Measurements from ENCODE around the gene SFMBT1. TPM values are rescaled to one million over a fixed set of nuclear protein-coding genes. Genes with fewer than 3 reads are reported as not detected.

The SFMBT1 gene
- total RNA-seq, 2 donors from 2014 or later, result 16.7 to 17.4 TPM

DNA sequence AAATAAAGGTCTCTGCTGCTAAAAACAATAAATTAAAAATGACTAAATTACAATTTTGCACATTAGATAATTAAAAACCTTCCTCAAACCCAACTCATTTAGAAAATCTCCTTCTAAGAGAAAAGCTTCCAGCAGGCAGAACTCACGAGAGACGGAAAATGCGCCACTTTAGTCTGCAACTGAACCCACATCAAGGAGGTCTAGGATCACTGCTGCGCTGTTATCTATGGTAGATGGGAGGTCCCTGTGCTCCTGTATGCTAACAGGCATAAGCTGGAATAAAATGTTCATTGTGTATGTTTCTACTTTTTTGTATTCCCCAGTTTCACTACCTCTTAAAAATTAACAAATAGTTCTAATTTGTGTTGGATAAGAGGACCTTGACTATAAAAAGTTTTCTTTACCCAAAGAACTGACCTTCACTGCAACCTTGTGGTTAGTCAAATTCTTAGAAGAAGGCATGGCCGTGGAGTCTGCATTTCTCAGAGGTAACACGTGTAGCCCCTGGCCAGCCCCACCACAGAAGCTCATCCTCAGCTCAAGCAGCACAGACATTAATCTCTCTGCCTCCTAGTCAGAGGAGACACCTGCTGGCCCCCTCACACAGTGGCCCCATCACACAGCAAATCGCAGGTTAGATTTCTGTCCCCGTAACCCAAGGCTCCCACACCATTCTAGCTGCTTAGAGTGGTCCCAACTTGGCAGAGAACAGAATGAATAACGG, 170.8 kb downstream of the SFMBT1 start:
- no peak overlapping the region for H3K27ac ChIP-seq

DNA sequence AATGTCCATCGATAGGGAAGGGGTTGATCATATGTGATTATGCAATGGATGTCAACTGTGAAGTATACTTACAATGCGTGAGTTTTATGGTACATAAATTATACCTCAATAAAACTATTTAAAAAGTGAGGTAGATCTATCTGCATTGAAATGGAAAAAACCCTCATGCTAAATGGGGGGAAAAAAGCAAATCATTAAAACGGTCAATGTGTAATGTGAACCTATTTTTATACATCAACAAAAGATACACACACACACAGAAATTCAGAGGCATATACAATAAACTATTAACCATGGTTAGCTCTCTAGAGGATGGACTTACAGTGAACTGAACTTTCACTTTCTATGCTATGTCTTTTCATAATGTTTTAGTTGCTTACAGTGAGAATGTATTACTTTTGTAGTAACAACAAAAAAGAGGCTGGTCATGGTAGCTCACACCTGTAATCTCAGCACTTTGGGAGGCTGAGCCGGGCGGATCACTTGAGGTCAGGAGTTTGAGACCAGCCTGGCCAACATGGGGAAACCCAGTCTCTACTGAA, 171.6 kb downstream of the SFMBT1 start:
- H3K9me3 ChIP-seq, result no peaks in the 10 kb centered on the region
- H3K4me3 ChIP-seq, result no peak overlapping the region
- no peaks in the 10 kb centered on the region for H3K27me3 ChIP-seq
- H3K36me3 ChIP-seq, result no peaks in the 10 kb centered on the region
- H3K4me1 ChIP-seq, result no peaks in the 10 kb centered on the region
- no peak overlapping the region for H3K27ac ChIP-seq
- DNase-seq (ENCODE audit: low spot score), result no peak
- TF ChIP-seq, protein P1, sequence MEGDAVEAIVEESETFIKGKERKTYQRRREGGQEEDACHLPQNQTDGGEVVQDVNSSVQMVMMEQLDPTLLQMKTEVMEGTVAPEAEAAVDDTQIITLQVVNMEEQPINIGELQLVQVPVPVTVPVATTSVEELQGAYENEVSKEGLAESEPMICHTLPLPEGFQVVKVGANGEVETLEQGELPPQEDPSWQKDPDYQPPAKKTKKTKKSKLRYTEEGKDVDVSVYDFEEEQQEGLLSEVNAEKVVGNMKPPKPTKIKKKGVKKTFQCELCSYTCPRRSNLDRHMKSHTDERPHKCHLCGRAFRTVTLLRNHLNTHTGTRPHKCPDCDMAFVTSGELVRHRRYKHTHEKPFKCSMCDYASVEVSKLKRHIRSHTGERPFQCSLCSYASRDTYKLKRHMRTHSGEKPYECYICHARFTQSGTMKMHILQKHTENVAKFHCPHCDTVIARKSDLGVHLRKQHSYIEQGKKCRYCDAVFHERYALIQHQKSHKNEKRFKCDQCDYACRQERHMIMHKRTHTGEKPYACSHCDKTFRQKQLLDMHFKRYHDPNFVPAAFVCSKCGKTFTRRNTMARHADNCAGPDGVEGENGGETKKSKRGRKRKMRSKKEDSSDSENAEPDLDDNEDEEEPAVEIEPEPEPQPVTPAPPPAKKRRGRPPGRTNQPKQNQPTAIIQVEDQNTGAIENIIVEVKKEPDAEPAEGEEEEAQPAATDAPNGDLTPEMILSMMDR (IDR thresholded peaks at IDR 0.05), result no peak

More for the DNA sequence above, 170.8 kb downstream of the SFMBT1 start:
- TF ChIP-seq, protein P1 (IDR thresholded peaks at IDR 0.05), result no peak
- H3K36me3 ChIP-seq, result no peaks in the 10 kb centered on the region
- H3K27me3 ChIP-seq, result no peaks in the 10 kb centered on the region
- no peaks in the 10 kb centered on the region for H3K9me3 ChIP-seq
- no peaks in the 10 kb centered on the region for H3K4me1 ChIP-seq
- no peak for DNase-seq (ENCODE audit: low spot score)
- H3K4me3 ChIP-seq, result no peak overlapping the region

DNA sequence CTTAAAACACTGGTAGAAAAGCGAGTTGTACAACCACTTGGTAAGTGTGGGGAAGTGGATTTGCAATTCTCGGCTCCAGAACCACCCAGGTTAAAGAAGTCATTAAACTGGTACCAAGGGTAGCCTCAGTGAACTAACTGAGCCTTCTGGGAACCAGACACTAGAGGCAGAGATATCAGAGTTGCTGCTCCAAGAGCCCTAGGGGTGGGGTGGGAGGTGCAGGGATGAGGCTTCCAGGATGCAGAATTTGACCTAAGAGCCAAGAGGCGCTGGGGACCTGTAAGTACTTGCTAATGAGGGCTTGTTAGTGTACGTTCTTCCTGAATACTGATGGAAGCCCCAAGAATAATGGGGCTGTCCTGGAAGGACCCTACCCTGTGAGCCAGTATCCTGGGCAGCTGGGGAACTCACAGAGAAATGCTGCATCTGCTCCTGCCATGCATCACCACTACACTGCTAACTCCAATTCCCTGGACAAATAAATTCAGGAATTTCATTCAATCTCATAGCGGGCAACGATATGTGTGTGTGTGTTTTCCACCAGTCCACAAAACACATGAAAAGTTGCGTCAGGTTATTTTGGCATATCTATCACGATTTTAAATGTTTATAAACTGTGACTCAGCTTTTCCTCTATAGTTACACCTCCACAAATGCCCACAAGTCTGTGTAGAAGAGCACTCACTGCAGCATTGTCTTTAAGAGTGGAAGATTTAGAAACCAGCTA, 172.3 kb downstream of the SFMBT1 start:
- Histone ChIP-seq H3K9me3 (no peaks in the 10 kb centered on the region), H3K4me3 (no peak overlapping the region), H3K27ac (no peak overlapping the region), H3K4me1 (no peaks in the 10 kb centered on the region), H3K27me3 (no peaks in the 10 kb centered on the region), H3K36me3 (no peaks in the 10 kb centered on the region)
- TF ChIP-seq, protein P1 (IDR thresholded peaks at IDR 0.05), result no peak
- DNase-seq (ENCODE audit: low spot score), result no peak

GRCh38 chr3:52872245-52872644, 173.6 kb downstream of the SFMBT1 start:
- TF ChIP-seq, protein P1 (IDR thresholded peaks at IDR 0.05), result no peak
- Histone ChIP-seq H3K27me3 (no peaks in the 10 kb centered on the region), H3K9me3 (no peaks in the 10 kb centered on the region), H3K4me1 (no peaks in the 10 kb centered on the region), H3K4me3 (no peak overlapping the region), H3K36me3 (no peaks in the 10 kb centered on the region), H3K27ac (no peak overlapping the region)
- no peak for DNase-seq (ENCODE audit: low spot score)

DNA sequence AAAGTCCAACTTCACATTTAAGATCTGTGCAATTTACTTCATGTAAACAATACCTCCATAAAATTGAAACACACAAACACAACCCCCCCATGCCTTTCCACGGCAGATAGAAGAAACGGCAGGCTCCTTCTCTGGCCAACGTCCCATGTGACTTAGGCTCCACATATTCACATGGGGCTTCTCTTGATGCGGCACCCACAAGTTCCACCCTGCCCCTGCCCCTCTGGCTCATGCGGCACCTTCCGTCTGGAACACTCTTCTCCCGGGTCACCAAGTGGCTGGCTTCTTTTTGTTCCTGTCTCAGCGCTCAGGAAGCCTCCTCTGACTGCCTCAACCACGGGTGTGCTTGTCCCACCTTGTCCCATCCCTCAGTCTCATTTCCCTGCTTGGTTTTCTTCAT, 174.1 kb downstream of the SFMBT1 start:
- Histone ChIP-seq H3K27ac (no peak overlapping the region), H3K27me3 (no peaks in the 10 kb centered on the region), H3K4me3 (no peak overlapping the region), H3K4me1 (no peaks in the 10 kb centered on the region), H3K9me3 (no peaks in the 10 kb centered on the region), H3K36me3 (no peaks in the 10 kb centered on the region)
- DNase-seq (ENCODE audit: low spot score), result no peak
- TF ChIP-seq, protein P1 (IDR thresholded peaks at IDR 0.05), result no peak

All from right atrium auricular region (tissue), 2 donors.